Pulmonary artery endothelial cell (primary cell): ENCODE results near the gene TUBA1C. TPM values are rescaled to one million over a fixed set of nuclear protein-coding genes. Genes with fewer than 3 reads are reported as not detected.
"Not testable (repeated sequence)": the region's sequence is repeated elsewhere in the genome, so short reads cannot be mapped to it uniquely, and the experiment has no call there.

Experiments
- DNase-seq: peaks from one replicate; pipeline ENCODE4 v3.0.0-alpha.2; 2011; ENCODE audit warnings: low read depth, low spot score
- total RNA-seq: library from RNA; depleted of rRNA; stranded (reverse); fragments of >200 nt; gene quantifications from 2 replicates; pipeline ENCODE4 v1.2.3, GENCODE V29; 2014

The TUBA1C gene
- total RNA-seq, 1 donor from 2014 or later, result 419 TPM

GRCh38 chr12:49255857-49256637, 8.8 kb upstream of the TUBA1C start:
- no peak for DNase-seq

GRCh38 chr12:49257508-49258184, 7.2 kb upstream of the TUBA1C start:
- DNase-seq, result not testable (repeated sequence)

GRCh38 chr12:49259452-49259851, 5.4 kb upstream of the TUBA1C start:
- no peak for DNase-seq

- peak; percentile 15 for DNase-seq
Measured at GRCh38 chr12:49260166-49260565, 4.7 kb upstream of the TUBA1C start.

GRCh38 chr12:49260571-49261363, 4.1 kb upstream of the TUBA1C start:
- no peak for DNase-seq

GRCh38 chr12:49261721-49262120, 3.2 kb upstream of the TUBA1C start:
- DNase-seq, result no peak

GRCh38 chr12:49263400-49263763, 1.5 kb upstream of the TUBA1C start:
- DNase-seq, result no peak

- no peak for DNase-seq
Measured at GRCh38 chr12:49264466-49264872, 413 bp upstream of the TUBA1C start.

- not testable (repeated sequence) for DNase-seq
Measured at GRCh38 chr12:49269191-49269590, 4.3 kb downstream of the TUBA1C start.

- DNase-seq, result no peak
Measured at GRCh38 chr12:49272790-49273725, 8.2 kb downstream of the TUBA1C start.

- no peak for DNase-seq
Measured at GRCh38 chr12:49273726-49274395, 9.0 kb downstream of the TUBA1C start.

GRCh38 chr12:49274396-49275069, 9.7 kb downstream of the TUBA1C start:
- DNase-seq, result no peak

GRCh38 chr12:49276304-49277290, 11.7 kb downstream of the TUBA1C start:
- no peak for DNase-seq

GRCh38 chr12:49277466-49277865, 12.6 kb downstream of the TUBA1C start:
- DNase-seq, result no peak

- no peak for DNase-seq
Measured at GRCh38 chr12:49279706-49280159, 14.9 kb downstream of the TUBA1C start.

- DNase-seq, result not testable (repeated sequence)
Measured at GRCh38 chr12:49280545-49280944, 15.7 kb downstream of the TUBA1C start.

GRCh38 chr12:49282302-49282701, 17.4 kb downstream of the TUBA1C start:
- no peak for DNase-seq

- DNase-seq, result not testable (repeated sequence)
Measured at GRCh38 chr12:49282740-49283375, 18.0 kb downstream of the TUBA1C start.
